Measurements from ENCODE around the gene FOXC1. TPM values are rescaled to one million over a fixed set of nuclear protein-coding genes. Genes with fewer than 3 reads are reported as not detected.

The FOXC1 gene
- total RNA-seq, 1 donor from 2014 or later = 2.9 TPM

DNA sequence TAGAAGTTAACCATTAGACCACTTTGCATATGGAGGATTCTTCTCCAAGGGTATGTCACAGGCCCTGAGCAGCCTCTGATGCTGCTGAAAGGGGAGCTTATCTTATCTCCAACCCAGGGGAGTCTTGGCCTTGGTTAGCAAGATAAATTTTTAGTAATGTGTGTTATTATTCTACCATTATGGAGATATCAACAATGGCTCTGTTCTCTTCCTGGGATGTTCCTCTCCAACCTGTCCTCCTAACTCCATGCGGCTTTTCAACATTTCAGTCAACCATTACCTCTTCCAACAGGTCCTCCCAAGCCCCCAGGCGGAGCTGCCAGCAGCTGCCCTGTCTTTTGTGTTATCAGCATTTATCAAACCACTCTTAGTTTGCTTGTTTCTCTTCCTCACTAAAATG lies 48.4 kb upstream of the FOXC1 start:
- Mint-ChIP-seq H3K4me3 (ENCODE audit: unreplicated experiment) (no peak overlapping the region), H3K9me3 (ENCODE audit: unreplicated experiment) (peaks cover 2% of the 10 kb centered on the region), H3K27ac (ENCODE audit: unreplicated experiment) (no peak overlapping the region), H3K4me1 (ENCODE audit: low read depth, unreplicated experiment) (no peaks in the 10 kb centered on the region), H3K36me3 (ENCODE audit: low read depth, unreplicated experiment) (no peaks in the 10 kb centered on the region), H3K27me3 (ENCODE audit: low read depth, unreplicated experiment) (peaks cover 2% of the 10 kb centered on the region)
- Histone ChIP-seq H3K36me3 (ENCODE audit: insufficient read depth, low read length) (no peaks in the 10 kb centered on the region), H3K4me2 (ENCODE audit: low read length) (no peak overlapping the region), H3K9me3 (ENCODE audit: insufficient read depth, low read depth, low read length) (no peaks in the 10 kb centered on the region), H2AFZ (ENCODE audit: low read depth, low read length) (no peak overlapping the region), H3K79me2 (ENCODE audit: insufficient read depth, low read length) (no peaks in the 10 kb centered on the region), H3K27me3 (ENCODE audit: insufficient read depth, low read length) (no peaks in the 10 kb centered on the region), H4K20me1 (ENCODE audit: insufficient read depth, low read length) (no peaks in the 10 kb centered on the region), H3K27ac (ENCODE audit: low read depth, low read length) (no peak overlapping the region), H3K4me1 (ENCODE audit: insufficient read depth, low read length) (no peaks in the 10 kb centered on the region), H3K9ac (ENCODE audit: low read length) (no peak overlapping the region), H3K4me3 (ENCODE audit: insufficient read depth, low read depth, low read length) (no peak overlapping the region)
- TF ChIP-seq EZH2 (IDR thresholded peaks at IDR 0.05; ENCODE audit: insufficient read depth, low read length) = no peak
- TF ChIP-seq, protein P1, sequence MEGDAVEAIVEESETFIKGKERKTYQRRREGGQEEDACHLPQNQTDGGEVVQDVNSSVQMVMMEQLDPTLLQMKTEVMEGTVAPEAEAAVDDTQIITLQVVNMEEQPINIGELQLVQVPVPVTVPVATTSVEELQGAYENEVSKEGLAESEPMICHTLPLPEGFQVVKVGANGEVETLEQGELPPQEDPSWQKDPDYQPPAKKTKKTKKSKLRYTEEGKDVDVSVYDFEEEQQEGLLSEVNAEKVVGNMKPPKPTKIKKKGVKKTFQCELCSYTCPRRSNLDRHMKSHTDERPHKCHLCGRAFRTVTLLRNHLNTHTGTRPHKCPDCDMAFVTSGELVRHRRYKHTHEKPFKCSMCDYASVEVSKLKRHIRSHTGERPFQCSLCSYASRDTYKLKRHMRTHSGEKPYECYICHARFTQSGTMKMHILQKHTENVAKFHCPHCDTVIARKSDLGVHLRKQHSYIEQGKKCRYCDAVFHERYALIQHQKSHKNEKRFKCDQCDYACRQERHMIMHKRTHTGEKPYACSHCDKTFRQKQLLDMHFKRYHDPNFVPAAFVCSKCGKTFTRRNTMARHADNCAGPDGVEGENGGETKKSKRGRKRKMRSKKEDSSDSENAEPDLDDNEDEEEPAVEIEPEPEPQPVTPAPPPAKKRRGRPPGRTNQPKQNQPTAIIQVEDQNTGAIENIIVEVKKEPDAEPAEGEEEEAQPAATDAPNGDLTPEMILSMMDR (IDR thresholded peaks at IDR 0.05; ENCODE audit: insufficient read depth, low read depth, low read length) = no peak
- FAIRE-seq (no peak), DNase-seq (ENCODE audit: low read depth) (no peak)

DNA sequence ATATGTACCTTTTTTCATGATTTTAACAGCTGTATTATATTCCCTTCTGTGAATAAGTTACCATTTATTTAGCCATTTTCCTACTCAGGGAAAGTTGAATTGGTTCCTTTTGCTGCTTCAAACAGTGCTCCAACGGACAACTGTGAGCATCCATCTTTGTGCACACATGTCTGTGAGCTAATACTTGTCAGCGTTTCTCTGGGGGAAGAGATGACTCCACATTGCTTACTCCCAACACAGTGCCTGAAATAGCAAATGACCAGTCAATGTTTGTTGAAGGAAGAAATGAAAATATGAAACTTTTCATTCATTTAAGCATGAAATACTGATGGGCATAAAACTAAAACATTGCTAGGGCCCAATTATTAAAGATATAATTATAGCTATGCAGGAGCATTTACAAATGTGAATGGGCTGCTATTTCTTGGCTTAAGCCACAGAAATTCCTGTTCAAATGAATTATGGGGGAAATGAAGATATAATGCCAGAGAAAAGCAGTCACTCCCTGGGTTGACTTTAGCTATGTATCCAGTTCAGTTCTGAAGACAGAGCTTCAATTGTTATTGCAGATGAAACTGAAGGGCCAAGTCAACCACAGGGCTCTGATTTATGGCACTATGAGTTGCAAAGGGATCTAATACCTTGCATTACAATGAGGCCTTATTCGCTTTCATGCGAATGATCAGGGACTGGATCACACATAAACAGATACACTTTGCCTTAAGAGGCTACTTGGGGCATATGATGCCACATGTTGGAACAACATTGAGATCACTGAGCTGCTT lies 47.4 kb upstream of the FOXC1 start:
- Histone ChIP-seq H3K27me3 (ENCODE audit: insufficient read depth, low read length) (no peaks in the 10 kb centered on the region), H3K4me1 (ENCODE audit: insufficient read depth, low read length) (no peaks in the 10 kb centered on the region), H2AFZ (ENCODE audit: low read depth, low read length) (no peak overlapping the region), H3K4me3 (ENCODE audit: insufficient read depth, low read depth, low read length) (no peak overlapping the region), H3K4me2 (ENCODE audit: low read length) (no peak overlapping the region), H3K79me2 (ENCODE audit: insufficient read depth, low read length) (no peaks in the 10 kb centered on the region), H3K36me3 (ENCODE audit: insufficient read depth, low read length) (no peaks in the 10 kb centered on the region), H3K9me3 (ENCODE audit: insufficient read depth, low read depth, low read length) (no peaks in the 10 kb centered on the region), H3K9ac (ENCODE audit: low read length) (no peak overlapping the region), H4K20me1 (ENCODE audit: insufficient read depth, low read length) (no peaks in the 10 kb centered on the region), H3K27ac (ENCODE audit: low read depth, low read length) (no peak overlapping the region)
- DNase-seq (ENCODE audit: low read depth) (no peak), FAIRE-seq (no peak)
- Mint-ChIP-seq H3K4me1 (ENCODE audit: low read depth, unreplicated experiment) (no peaks in the 10 kb centered on the region), H3K36me3 (ENCODE audit: low read depth, unreplicated experiment) (no peaks in the 10 kb centered on the region), H3K27me3 (ENCODE audit: low read depth, unreplicated experiment) (no peaks in the 10 kb centered on the region), H3K4me3 (ENCODE audit: unreplicated experiment) (no peak overlapping the region), H3K27ac (ENCODE audit: unreplicated experiment) (no peak overlapping the region), H3K9me3 (ENCODE audit: unreplicated experiment) (peaks cover 2% of the 10 kb centered on the region)
- TF ChIP-seq, protein P1 (IDR thresholded peaks at IDR 0.05; ENCODE audit: insufficient read depth, low read depth, low read length) = no peak

DNA sequence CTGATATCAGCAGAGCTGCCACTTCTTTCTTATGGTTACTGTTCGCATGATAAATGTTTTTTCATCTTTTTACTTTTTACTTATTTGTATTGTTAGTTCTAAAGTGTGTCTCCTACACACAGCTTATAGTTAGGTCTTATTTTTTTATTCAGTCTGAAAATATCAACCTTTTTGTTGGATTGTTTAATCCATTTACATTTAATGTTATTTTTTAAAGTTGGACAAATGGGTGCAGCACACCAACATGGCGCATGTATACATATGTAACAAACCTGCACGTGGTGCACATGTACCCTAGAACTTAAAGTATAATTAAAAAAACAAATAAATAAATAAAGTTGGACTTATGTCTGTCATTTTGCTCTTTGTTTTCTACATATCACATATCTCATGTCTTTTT lies 40.3 kb upstream of the FOXC1 start:
- H3K27me3 Mint-ChIP-seq (ENCODE audit: low read depth, unreplicated experiment) = no peaks in the 10 kb centered on the region
- no peaks in the 10 kb centered on the region for H3K9me3 ChIP-seq (ENCODE audit: insufficient read depth, low read depth, low read length)
- no peak overlapping the region for H3K27ac Mint-ChIP-seq (ENCODE audit: unreplicated experiment)

More for the DNA sequence above, 40.3 kb upstream of the FOXC1 start:
- Histone ChIP-seq H2AFZ (ENCODE audit: low read depth, low read length) (no peak overlapping the region), H3K27ac (ENCODE audit: low read depth, low read length) (no peak overlapping the region), H4K20me1 (ENCODE audit: insufficient read depth, low read length) (no peaks in the 10 kb centered on the region), H3K4me2 (ENCODE audit: low read length) (no peak overlapping the region), H3K79me2 (ENCODE audit: insufficient read depth, low read length) (no peaks in the 10 kb centered on the region), H3K27me3 (ENCODE audit: insufficient read depth, low read length) (no peaks in the 10 kb centered on the region), H3K36me3 (ENCODE audit: insufficient read depth, low read length) (no peaks in the 10 kb centered on the region), H3K4me3 (ENCODE audit: insufficient read depth, low read depth, low read length) (no peak overlapping the region), H3K9ac (ENCODE audit: low read length) (no peak overlapping the region), H3K4me1 (ENCODE audit: insufficient read depth, low read length) (no peaks in the 10 kb centered on the region)
- no peak for DNase-seq (ENCODE audit: low read depth)
- FAIRE-seq = no peak
- no peak for TF ChIP-seq EZH2 (IDR thresholded peaks at IDR 0.05; ENCODE audit: insufficient read depth, low read length)
- TF ChIP-seq, protein P1 (IDR thresholded peaks at IDR 0.05; ENCODE audit: insufficient read depth, low read depth, low read length) = no peak
- H3K9me3 Mint-ChIP-seq (ENCODE audit: unreplicated experiment) = peaks cover 17% of the 10 kb centered on the region
- H3K4me1 Mint-ChIP-seq (ENCODE audit: low read depth, unreplicated experiment) = peaks cover 5% of the 10 kb centered on the region
- no peaks in the 10 kb centered on the region for H3K36me3 Mint-ChIP-seq (ENCODE audit: low read depth, unreplicated experiment)
- no peak overlapping the region for H3K4me3 Mint-ChIP-seq (ENCODE audit: unreplicated experiment)
